IPS-15b (cell line): Measurements from ENCODE around the gene SERPINA10.

Experiments
- H3K27me3 ChIP-seq: one replicate; pipeline ENCODE4 v1.6.1; 2013; ENCODE audit warnings: low read length; ENCODE audit not compliant: control insufficient read depth, insufficient read depth
- H3K36me3 ChIP-seq: one replicate; pipeline ENCODE4 v1.6.1; 2013; ENCODE audit warnings: low read length; ENCODE audit not compliant: control insufficient read depth, insufficient read depth
- H3K4me1 ChIP-seq: one replicate; pipeline ENCODE4 v1.6.1; 2013; ENCODE audit warnings: mild to moderate bottlenecking, low read length; ENCODE audit not compliant: control insufficient read depth, insufficient read depth
- H3K4me3 ChIP-seq: one replicate; pipeline ENCODE4 v1.5.1; 2013; ENCODE audit warnings: low read depth, low read length
- H3K9ac ChIP-seq: one replicate; pipeline ENCODE4 v1.6.1; 2013; ENCODE audit warnings: low read depth, mild to moderate bottlenecking, low read length
- H3K9me3 ChIP-seq: one replicate; pipeline ENCODE4 v1.6.1; 2013; ENCODE audit warnings: mild to moderate bottlenecking, low read length; ENCODE audit not compliant: control insufficient read depth, insufficient read depth

The SERPINA10 gene, protein sequence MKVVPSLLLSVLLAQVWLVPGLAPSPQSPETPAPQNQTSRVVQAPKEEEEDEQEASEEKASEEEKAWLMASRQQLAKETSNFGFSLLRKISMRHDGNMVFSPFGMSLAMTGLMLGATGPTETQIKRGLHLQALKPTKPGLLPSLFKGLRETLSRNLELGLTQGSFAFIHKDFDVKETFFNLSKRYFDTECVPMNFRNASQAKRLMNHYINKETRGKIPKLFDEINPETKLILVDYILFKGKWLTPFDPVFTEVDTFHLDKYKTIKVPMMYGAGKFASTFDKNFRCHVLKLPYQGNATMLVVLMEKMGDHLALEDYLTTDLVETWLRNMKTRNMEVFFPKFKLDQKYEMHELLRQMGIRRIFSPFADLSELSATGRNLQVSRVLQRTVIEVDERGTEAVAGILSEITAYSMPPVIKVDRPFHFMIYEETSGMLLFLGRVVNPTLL

DNA sequence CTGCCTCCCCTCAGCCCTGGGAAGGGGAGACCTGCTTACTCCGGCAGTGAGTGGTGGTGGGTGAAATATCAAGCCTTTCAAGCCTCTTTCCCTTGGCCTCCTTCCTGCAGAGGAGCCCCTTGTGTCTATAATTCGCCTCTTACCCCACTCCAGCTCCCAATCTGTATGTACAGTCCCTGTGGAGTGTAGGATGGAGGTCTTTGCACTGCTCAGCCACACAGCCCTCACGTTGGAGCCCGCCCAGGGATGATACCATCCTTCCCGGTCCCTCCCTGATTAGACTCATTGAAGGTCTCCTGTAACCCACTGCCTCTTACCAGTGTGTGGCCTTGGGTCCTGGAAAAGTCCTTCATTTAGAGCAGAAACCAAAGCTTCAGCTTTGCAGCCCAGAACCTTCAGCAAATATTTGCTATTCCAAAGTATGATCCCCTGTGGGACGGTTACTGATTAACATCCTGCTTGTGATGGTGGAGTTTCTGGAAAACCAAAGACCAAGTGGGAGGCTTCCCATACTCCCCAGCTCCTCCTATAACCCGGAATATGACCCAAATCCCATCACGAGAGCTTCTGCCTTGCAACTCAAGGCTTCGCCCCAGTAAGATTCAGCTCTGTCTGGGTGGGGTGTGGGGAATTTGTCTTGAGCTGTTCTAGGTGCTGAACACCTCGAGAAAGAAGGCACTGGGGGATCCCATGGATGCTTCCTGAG, at the start of gene SERPINA10:
SERPINA10 (minus strand) TSS at position 397 of the 706 bp plus-strand sequence. CDS start 2,675 bp downstream, outside the sequence.
- H3K4me3 ChIP-seq = no peak within 1 kb of the TSS
- H3K9ac ChIP-seq = no peak within 1 kb of the TSS
- H3K27me3 ChIP-seq = no peaks in the 10 kb centered on the region
- no peaks in the 10 kb centered on the region for H3K9me3 ChIP-seq
- no peaks in the 10 kb centered on the region for H3K36me3 ChIP-seq
- no peaks in the 10 kb centered on the region for H3K4me1 ChIP-seq

DNA sequence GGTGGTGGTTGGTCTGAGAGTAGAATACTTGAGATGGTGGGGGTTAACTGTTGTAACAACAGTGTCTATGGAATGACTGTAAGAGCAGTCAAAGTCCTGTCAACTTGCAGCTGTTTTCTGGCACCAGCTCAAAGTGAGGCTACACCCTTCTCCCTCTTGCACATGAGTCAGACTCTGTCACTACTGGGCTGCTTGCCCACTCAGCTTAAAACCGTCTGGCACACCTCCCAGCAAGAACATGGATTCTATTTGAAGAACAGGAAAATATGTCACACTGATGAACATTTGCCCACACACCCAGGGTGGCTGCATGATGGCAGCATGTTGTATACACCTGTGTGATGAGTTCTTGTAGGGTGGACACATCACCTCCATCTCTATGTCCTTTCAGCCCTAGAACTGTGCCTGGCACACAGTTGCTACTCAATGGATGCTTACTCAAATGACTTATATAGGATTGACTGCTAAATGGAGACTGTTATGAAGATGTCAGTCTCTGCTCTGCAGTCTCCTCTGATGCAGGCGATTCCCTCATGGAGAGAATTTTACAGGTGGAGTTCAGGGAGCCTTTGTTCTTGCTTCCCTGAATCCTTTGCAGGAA, 49.4 kb upstream of the SERPINA10 start:
- H3K9ac ChIP-seq = no peak overlapping the region
- no peaks in the 10 kb centered on the region for H3K9me3 ChIP-seq
- no peaks in the 10 kb centered on the region for H3K27me3 ChIP-seq
- no peaks in the 10 kb centered on the region for H3K36me3 ChIP-seq
- H3K4me3 ChIP-seq = no peak overlapping the region
- no peaks in the 10 kb centered on the region for H3K4me1 ChIP-seq

DNA sequence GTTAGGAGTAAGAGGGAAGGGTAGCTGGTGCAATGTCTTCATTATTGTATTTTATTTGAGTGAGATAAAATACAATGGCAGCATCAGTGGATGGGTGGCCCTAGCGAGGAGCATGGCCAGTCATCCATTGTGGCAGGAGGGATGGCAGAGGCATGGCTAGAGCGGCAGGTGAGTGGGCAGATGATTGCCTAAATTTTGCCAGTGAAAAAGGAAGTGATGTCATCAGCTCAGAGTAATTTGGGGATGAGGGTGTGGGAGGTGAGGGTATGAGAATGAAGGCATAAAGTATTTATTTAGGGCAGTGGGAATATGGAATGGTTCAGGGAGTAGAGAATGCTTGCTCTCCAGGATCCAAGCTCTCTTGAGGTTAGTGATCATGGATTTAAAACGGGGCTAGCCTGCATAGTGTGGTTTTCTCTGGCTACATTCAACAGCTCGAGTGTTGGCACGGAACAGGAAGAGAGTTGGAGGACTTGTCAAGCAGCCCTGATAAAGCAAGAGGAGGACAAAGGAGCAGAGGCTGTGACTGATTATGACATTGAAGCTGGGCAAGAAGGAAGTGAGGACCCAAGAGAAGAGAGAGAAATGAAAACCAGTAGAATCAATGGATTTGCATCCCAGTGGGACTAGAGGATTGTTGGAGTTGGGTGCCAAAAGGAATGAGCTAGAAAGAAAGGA, 48.7 kb upstream of the SERPINA10 start:
- Histone ChIP-seq H3K4me1 (no peaks in the 10 kb centered on the region), H3K27me3 (no peaks in the 10 kb centered on the region), H3K9me3 (no peaks in the 10 kb centered on the region), H3K9ac (no peak overlapping the region), H3K4me3 (no peak overlapping the region), H3K36me3 (no peaks in the 10 kb centered on the region)

DNA sequence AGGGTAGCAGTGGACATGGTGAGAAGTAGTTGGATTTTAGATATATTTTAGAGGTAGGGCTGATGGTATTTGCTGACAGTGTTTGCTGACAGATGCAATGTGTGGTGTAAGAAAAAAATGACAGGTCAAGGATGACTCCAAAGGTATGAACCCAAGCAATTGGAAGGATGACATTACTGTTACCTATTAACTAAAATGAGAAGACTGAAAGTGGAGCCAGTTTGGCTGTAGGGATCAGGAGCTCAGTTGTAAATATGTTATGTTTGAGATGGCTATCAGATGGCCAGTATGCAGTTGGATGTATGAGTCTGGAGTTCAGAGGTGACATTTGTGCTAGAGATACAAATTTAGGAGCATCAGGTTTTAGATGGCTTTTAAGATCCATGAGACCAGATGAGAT, 47.5 kb upstream of the SERPINA10 start:
- Histone ChIP-seq H3K4me3 (no peak overlapping the region), H3K9me3 (no peaks in the 10 kb centered on the region), H3K36me3 (no peaks in the 10 kb centered on the region), H3K9ac (no peak overlapping the region), H3K4me1 (no peaks in the 10 kb centered on the region), H3K27me3 (no peaks in the 10 kb centered on the region)

DNA sequence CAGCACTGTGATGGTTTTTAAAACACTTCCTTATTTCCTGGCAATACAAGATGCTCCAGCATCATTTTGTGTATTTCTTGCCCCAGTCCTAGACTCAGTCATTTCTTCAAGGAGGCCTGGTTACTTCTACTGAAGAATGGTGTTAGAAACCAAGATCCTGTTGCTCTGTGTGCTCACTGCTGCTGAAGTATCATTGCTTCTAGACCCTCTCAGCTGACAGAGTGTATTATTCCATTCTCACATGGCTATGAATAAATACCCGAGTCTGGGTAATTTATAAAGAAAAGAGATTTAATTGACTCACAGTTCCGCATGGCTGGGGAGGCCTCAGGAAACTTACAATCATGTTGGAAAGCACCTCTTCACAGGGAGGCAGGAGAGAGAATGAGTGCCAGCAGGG, 45.0 kb upstream of the SERPINA10 start:
- H3K9me3 ChIP-seq = no peaks in the 10 kb centered on the region
- no peaks in the 10 kb centered on the region for H3K36me3 ChIP-seq
- H3K4me1 ChIP-seq = no peaks in the 10 kb centered on the region
- H3K9ac ChIP-seq = no peak overlapping the region
- H3K4me3 ChIP-seq = no peak overlapping the region
- no peaks in the 10 kb centered on the region for H3K27me3 ChIP-seq

DNA sequence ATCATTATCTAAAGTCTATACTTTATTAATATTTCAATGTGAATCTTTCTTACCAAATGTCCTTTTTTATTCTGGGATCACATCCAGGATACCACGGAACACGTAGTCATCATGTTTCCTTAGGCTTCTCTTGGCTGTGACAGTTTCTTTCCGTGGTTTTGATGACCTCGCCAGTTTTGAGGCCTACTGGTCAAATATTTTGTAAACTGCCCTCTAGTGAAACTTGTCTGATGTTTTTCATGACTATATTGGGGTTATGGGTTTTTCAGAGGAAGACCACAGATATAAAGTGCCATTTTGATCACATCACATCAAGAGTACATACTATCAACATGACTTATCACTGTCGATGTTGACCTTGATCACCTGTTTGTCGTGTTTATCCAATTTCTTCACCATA, 44.2 kb upstream of the SERPINA10 start:
- Histone ChIP-seq H3K4me3 (no peak overlapping the region), H3K9me3 (no peaks in the 10 kb centered on the region), H3K4me1 (no peaks in the 10 kb centered on the region), H3K9ac (no peak overlapping the region), H3K27me3 (no peaks in the 10 kb centered on the region), H3K36me3 (no peaks in the 10 kb centered on the region)

DNA sequence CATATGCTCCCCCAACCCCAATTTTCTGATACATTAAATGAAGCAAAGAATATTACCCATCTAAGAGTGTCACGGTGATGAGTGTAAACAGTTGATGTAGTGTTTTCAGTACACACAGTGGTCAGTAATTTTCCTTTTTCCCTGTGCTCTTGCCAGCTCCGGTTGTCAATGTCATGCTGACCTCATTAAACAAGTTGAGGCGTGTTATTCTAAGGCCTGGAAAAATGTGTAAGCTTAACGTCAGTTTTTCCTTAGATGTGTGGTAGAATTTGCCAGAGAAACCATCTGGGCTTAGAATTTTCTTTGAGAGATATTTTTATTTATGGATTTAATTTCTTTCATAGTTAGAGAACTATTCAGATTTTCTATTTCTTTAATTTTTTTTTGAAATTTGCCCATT, 41.8 kb upstream of the SERPINA10 start:
- Histone ChIP-seq H3K9me3 (no peaks in the 10 kb centered on the region), H3K9ac (no peak overlapping the region), H3K27me3 (no peaks in the 10 kb centered on the region), H3K36me3 (no peaks in the 10 kb centered on the region), H3K4me3 (no peak overlapping the region), H3K4me1 (no peaks in the 10 kb centered on the region)

DNA sequence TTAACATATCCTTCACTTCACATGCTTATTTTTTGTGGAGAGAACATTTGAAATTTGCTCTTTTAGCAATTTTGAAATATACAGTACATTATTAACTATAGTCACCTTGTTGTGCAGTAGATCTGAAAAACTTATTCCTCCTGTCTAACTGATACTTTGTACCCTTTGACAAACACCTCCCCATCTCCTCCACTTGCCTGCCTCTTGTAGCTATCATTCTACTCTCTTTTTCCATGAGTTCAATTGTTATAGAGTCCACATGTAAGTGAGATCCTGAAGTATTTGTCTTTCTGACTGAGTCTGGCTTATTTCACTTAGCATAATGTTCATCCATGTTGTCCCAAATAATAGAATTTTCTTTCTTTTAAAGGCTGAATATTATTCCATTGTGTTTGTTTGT, 39.5 kb upstream of the SERPINA10 start:
- no peaks in the 10 kb centered on the region for H3K36me3 ChIP-seq
- H3K4me1 ChIP-seq = no peaks in the 10 kb centered on the region
- no peak overlapping the region for H3K4me3 ChIP-seq
- no peaks in the 10 kb centered on the region for H3K9me3 ChIP-seq
- no peaks in the 10 kb centered on the region for H3K27me3 ChIP-seq
- no peak overlapping the region for H3K9ac ChIP-seq

DNA sequence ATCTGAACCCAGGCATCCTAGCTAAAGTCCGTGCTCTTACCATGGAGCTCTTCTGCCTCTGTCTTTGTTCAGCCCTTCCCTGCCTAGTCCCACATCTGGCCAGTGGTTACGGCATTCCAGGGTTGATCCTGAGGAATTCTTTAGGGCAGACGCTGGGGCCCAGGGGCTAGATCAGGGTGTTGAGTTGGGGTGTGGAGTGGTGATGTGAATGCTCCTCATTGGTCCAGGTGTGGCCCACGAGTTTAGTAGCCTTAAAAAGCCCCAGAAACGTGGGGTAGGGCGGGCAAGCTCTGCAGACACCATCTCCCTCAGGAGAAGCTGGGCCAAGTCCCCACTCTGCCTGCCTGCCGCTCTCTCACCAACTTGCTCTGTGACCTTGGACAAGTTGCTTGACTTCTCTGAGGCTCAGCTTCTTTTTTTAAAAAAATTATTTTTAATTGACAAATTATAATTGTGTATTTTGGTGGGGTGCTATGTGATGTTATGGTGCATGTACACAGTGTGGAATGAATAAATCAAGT, 39.1 kb upstream of the SERPINA10 start:
- H3K4me1 ChIP-seq = no peaks in the 10 kb centered on the region
- H3K9ac ChIP-seq = no peak overlapping the region
- no peak overlapping the region for H3K4me3 ChIP-seq
- no peaks in the 10 kb centered on the region for H3K9me3 ChIP-seq
- H3K27me3 ChIP-seq = no peaks in the 10 kb centered on the region
- H3K36me3 ChIP-seq = no peaks in the 10 kb centered on the region

DNA sequence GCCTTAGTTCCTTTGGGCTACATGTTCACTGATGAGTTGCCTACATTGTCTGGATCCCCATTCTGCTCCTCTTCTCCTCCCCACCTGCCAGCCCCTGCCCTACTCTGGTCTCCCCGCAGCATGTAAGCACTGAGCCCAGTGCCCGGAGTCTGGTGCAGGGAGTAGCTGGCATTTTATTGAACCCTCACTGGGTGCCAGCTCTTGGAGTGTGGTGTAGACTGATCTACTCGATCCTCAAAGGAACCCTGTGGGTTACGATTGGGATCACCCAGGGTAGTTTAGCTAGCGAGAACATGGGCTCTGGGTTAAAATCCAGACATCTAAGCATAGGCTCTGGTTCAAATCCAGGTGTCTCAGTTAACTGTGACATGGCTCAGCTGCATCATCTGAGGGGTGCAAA, 38.4 kb upstream of the SERPINA10 start:
- no peak overlapping the region for H3K4me3 ChIP-seq

DNA sequence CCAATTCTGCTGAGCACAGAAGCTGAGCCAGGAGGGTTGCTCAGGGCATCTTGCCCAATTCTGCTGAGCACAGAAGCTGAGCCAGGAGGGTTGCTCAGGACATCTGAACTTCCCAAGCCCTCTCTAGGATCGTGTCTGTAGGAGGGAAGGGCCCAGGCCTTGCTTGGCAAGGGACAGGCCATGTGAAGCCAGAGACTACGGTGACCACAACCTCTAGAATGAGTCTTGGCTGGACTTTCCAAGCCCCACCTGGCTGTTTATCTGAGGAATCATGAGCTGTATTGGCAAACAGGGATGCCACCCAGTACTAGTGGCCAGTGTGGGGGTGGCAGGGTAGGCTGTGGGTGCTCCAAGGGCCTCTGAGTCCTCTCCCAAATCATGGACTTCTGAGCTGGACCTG, 37.8 kb upstream of the SERPINA10 start:
- Histone ChIP-seq H3K4me3 (no peak overlapping the region), H3K36me3 (no peaks in the 10 kb centered on the region), H3K9me3 (no peaks in the 10 kb centered on the region), H3K27me3 (no peaks in the 10 kb centered on the region), H3K4me1 (no peaks in the 10 kb centered on the region), H3K9ac (no peak overlapping the region)

More for the DNA sequence above, 38.4 kb upstream of the SERPINA10 start:
- Histone ChIP-seq H3K27me3 (no peaks in the 10 kb centered on the region), H3K4me1 (no peaks in the 10 kb centered on the region), H3K36me3 (no peaks in the 10 kb centered on the region), H3K9me3 (no peaks in the 10 kb centered on the region), H3K9ac (no peak overlapping the region)
